HG02610 (cell line): ENCODE data around the gene F9.

Source experiments
- ATAC-seq: cut with Tn5 transposase; IDR thresholded peaks from one replicate; pipeline ENCODE4 v1.9.1; 2021; ENCODE audit warnings: mild to moderate bottlenecking, moderate library complexity; ENCODE audit not compliant: unreplicated experiment

F9 gene

GRCh38 chrX:139596068-139596467, 65.5 kb downstream of the F9 start:
- ATAC-seq: no peak

GRCh38 chrX:139600105-139600504, 69.6 kb downstream of the F9 start:
- ATAC-seq: no peak
